HEK293 (cell line): ENCODE measurements around the gene GDF7.

Source experiments
- CTCF ChIA-PET: fragments of 350-600 bp; formaldehyde crosslinking; extraction: SDS; loops from one replicate; lab custom pipeline; 2021; ENCODE audit warnings: antibody characterized with exemption; lab: Yijun Ruan, JAX
- POLR2A ChIA-PET: fragments of 300-600 bp; formaldehyde crosslinking; extraction: SDS; loops from one replicate; lab custom pipeline; 2020; ENCODE audit warnings: antibody characterized with exemption, inconsistent platforms; lab: Yijun Ruan, JAX
- H3K27ac ChIP-seq: fragments of 200-500 bp; sonication (Bioruptor generic); 2 replicates; pipeline ENCODE4 v1.5.1; 2014; ENCODE audit warnings: low read depth, low read length, control low read depth, inconsistent platforms; ENCODE audit errors: extremely low read depth
- H3K36me3 ChIP-seq, 2 experiments: fragments of 200-500 bp in 1 of 2; sonication (Bioruptor generic) in 1 of 2; 1 replicate in 1 of 2; 2 replicates in 1 of 2; pipeline ENCODE4 v1.5.1; 2014 to 2017; ENCODE audit warnings: inconsistent platforms in 2 of 2, low read length in 2 of 2; ENCODE audit not compliant: control insufficient read depth in 2 of 2, insufficient read depth in 1 of 2
- H3K4me1 ChIP-seq: fragments of 200-500 bp; sonication (Bioruptor generic); 2 replicates; pipeline ENCODE4 v1.5.1; 2014; ENCODE audit warnings: mild to moderate bottlenecking, low read length, inconsistent platforms; ENCODE audit not compliant: control insufficient read depth, insufficient read depth
- H3K4me3 ChIP-seq: 2 replicates; pipeline ENCODE4 v1.5.1; 2011; ENCODE audit warnings: low read depth, mild to moderate bottlenecking, control low read depth, low read length, moderate library complexity
- H3K9me3 ChIP-seq: fragments of 200-500 bp; sonication (Bioruptor generic); 2 replicates; pipeline ENCODE4 v1.5.1; 2014; ENCODE audit warnings: low read depth, low read length, inconsistent platforms; ENCODE audit not compliant: control insufficient read depth, insufficient read depth
- CTCF ChIP-seq: fragments of 450-650 bp; formaldehyde crosslinking; IDR thresholded peaks from 2 replicates; pipeline ENCODE4 v1.5.1; 2016; ENCODE audit warnings: missing biosample characterization, missing genetic modification characterization
- GFI1B ChIP-seq: fragments of 450-650 bp; formaldehyde crosslinking; IDR thresholded peaks from 2 replicates; pipeline ENCODE4 v1.5.1; 2016; ENCODE audit warnings: missing biosample characterization, missing genetic modification characterization
- GLIS1 ChIP-seq: fragments of 450-650 bp; formaldehyde crosslinking; IDR thresholded peaks from 2 replicates; pipeline ENCODE4 v1.5.1; 2016; ENCODE audit warnings: missing biosample characterization, missing genetic modification characterization
- KLF1 ChIP-seq: fragments of 450-650 bp; formaldehyde crosslinking; IDR thresholded peaks from 2 replicates; pipeline ENCODE4 v1.5.1; 2016; ENCODE audit warnings: missing biosample characterization, missing genetic modification characterization
- PBX3 ChIP-seq: sonication (generic); formaldehyde crosslinking; IDR thresholded peaks from 2 replicates; pipeline ENCODE4 v1.8.1; 2022; ENCODE audit warnings: mild to moderate bottlenecking, moderate library complexity, missing genetic modification reagents
- SP7 ChIP-seq: fragments of 450-650 bp; formaldehyde crosslinking; IDR thresholded peaks from 2 replicates; pipeline ENCODE4 v1.5.1; 2016; ENCODE audit warnings: missing biosample characterization, missing genetic modification characterization
- ZBTB17 ChIP-seq: fragments of 450-650 bp; formaldehyde crosslinking; IDR thresholded peaks from 2 replicates; pipeline ENCODE4 v1.5.1; 2016; ENCODE audit warnings: missing biosample characterization, missing genetic modification characterization
- ZBTB49 ChIP-seq: fragments of 450-650 bp; formaldehyde crosslinking; IDR thresholded peaks from 2 replicates; pipeline ENCODE4 v1.5.1; 2016; ENCODE audit warnings: missing biosample characterization, missing genetic modification characterization, low read depth
- ZBTB7A ChIP-seq: fragments of 450-650 bp; formaldehyde crosslinking; IDR thresholded peaks from 2 replicates; pipeline ENCODE4 v1.5.1; 2016; ENCODE audit warnings: low read depth, missing biosample characterization, missing genetic modification characterization
- ZFHX2 ChIP-seq: fragments of 450-650 bp; formaldehyde crosslinking; conservative IDR thresholded peaks from 2 replicates; pipeline ENCODE4 v1.5.1; 2016; ENCODE audit warnings: missing biosample characterization, missing genetic modification characterization
- ZIC2 ChIP-seq: fragments of 450-650 bp; formaldehyde crosslinking; IDR thresholded peaks from 2 replicates; pipeline ENCODE4 v1.5.1; 2016; ENCODE audit warnings: missing biosample characterization, missing genetic modification characterization
- ZNF2 ChIP-seq: fragments of 450-650 bp; formaldehyde crosslinking; IDR thresholded peaks from 2 replicates; pipeline ENCODE4 v1.5.1; 2016; ENCODE audit warnings: missing biosample characterization, missing genetic modification characterization
- ZNF341 ChIP-seq: fragments of 450-650 bp; formaldehyde crosslinking; IDR thresholded peaks from 2 replicates; pipeline ENCODE4; 2016; ENCODE audit warnings: low read depth, missing biosample characterization, missing genetic modification characterization
- ZNF449 ChIP-seq: fragments of 450-650 bp; formaldehyde crosslinking; IDR thresholded peaks from 2 replicates; pipeline ENCODE4 v1.5.1; 2017; ENCODE audit warnings: missing biosample characterization, mild to moderate bottlenecking, missing genetic modification characterization, moderate library complexity
- ZNF488 ChIP-seq: fragments of 450-650 bp; formaldehyde crosslinking; IDR thresholded peaks from 2 replicates; pipeline ENCODE4 v1.5.1; 2016; ENCODE audit warnings: missing biosample characterization, missing genetic modification characterization
- ZNF660 ChIP-seq: fragments of 450-650 bp; IDR thresholded peaks from 2 replicates; pipeline ENCODE4 v1.5.1; 2018; ENCODE audit warnings: missing biosample characterization, mild to moderate bottlenecking, missing genetic modification characterization
- ZNF76 ChIP-seq: fragments of 450-650 bp; formaldehyde crosslinking; IDR thresholded peaks from 2 replicates; pipeline ENCODE4; 2016; ENCODE audit warnings: low read depth, missing biosample characterization, missing genetic modification characterization, borderline replicate concordance
- ZSCAN16 ChIP-seq: fragments of 450-650 bp; formaldehyde crosslinking; IDR thresholded peaks from 2 replicates; pipeline ENCODE4 v1.5.1; 2016; ENCODE audit warnings: missing biosample characterization, missing genetic modification characterization
- ZSCAN30 ChIP-seq: fragments of 450-650 bp; IDR thresholded peaks from 2 replicates; pipeline ENCODE4 v1.5.1; 2018; ENCODE audit warnings: missing biosample characterization, mild to moderate bottlenecking, missing genetic modification characterization, moderate library complexity

Gene GDF7

GRCh38 chr2:20634507-20635112 is 32.3 kb upstream of the GDF7 start:
- no peak overlapping the region for H3K27ac ChIP-seq
- no peaks in the 10 kb centered on the region for H3K9me3 ChIP-seq
- POLR2A ChIA-PET = interaction anchor here (0.6 to 6.4 kb wide), 7 partner anchors 17 to 190 kb away, joined by 3 to 130 read pairs (median 3); partner anchors contain the start of gene RHOB
- no peak overlapping the region for H3K4me3 ChIP-seq
- H3K4me1 ChIP-seq = 0 out of 2 replicates have a peak, but pooled peaks cover 5% of the 10 kb centered on the region
- TF ChIP-seq ZIC2 (tag by site-specific recombination) = peak; percentile 18; the same call in 1 of the 2 replicates
- 0 out of 2 replicates have a peak, but pooled peaks have one; percentile 16 for TF ChIP-seq ZFHX2
- TF ChIP-seq ZNF660 (tag by site-specific recombination) = 0 out of 2 replicates have a peak, but pooled peaks have one; percentile 62
- TF ChIP-seq ZSCAN16 (tag by site-specific recombination) = no peak
- CTCF ChIA-PET = interaction anchor here (0.6 to 5.4 kb wide), 31 partner anchors 8 to 256 kb away, joined by 3 to 85 read pairs (median 5); partner anchors contain the start of genes HS1BP3 and RHOB
- peaks cover 0 to 56% of the 10 kb centered on the region in 2 experiments; a peak in 1 of 3 replicates for H3K36me3 ChIP-seq

GRCh38 chr2:20635113-20635510 is 31.8 kb upstream of the GDF7 start:
- CTCF ChIA-PET = interaction anchor here (0.7 to 5.4 kb wide), 28 partner anchors 8 to 256 kb away, joined by 3 to 85 read pairs (median 5); partner anchors contain the start of genes HS1BP3 and RHOB
- Histone ChIP-seq H3K27ac (no peak overlapping the region), H3K4me3 (no peak overlapping the region), H3K4me1 (0 out of 2 replicates have a peak, but pooled peaks cover 5% of the 10 kb centered on the region)
- TF ChIP-seq ZBTB49 (tag by site-specific recombination) (no peak), ZNF341 (tag by site-specific recombination) (no peak), KLF1 (tag by site-specific recombination) (no peak)
- TF ChIP-seq, all 188 proteins: peak for 0
- Histone ChIP-seq H3K36me3 (peaks cover 0 to 56% of the 10 kb centered on the region in 2 experiments; a peak in 1 of 3 replicates), H3K9me3 (no peaks in the 10 kb centered on the region)
- POLR2A ChIA-PET = interaction anchor here (0.7 to 6.4 kb wide), 5 partner anchors 50 to 191 kb away, joined by 3 to 130 read pairs (median 6); partner anchors contain the start of gene RHOB

- Histone ChIP-seq H3K27ac (no peak overlapping the region), H3K4me1 (0 out of 2 replicates have a peak, but pooled peaks cover 5% of the 10 kb centered on the region), H3K4me3 (no peak overlapping the region), H3K36me3 (peaks cover 0 to 61% of the 10 kb centered on the region in 2 experiments; a peak in 1 of 3 replicates), H3K9me3 (no peaks in the 10 kb centered on the region)
- ChIA-PET POLR2A (interaction anchor here (0.7 to 6.4 kb wide), 2 partner anchors 187 to 191 kb away, joined by 3 to 130 read pairs; partner anchors contain the start of gene RHOB), CTCF (interaction anchor here (0.6 to 5.4 kb wide), 33 partner anchors 8 to 389 kb away, joined by 3 to 85 read pairs (median 5); partner anchors contain the start of genes HS1BP3 and RHOB)
- TF ChIP-seq ZNF76 (peak; percentile 25; the same call in 1 of the 2 replicates), ZNF2 (tag by site-specific recombination) (0 out of 2 replicates have a peak, but pooled peaks have one; percentile 27), ZSCAN30 (tag by site-specific recombination) (peak; percentile 47; the same call in 1 of the 2 replicates), ZNF449 (tag by site-specific recombination) (peak; percentile 32; the same call in 1 of the 2 replicates), ZBTB7A (tag by site-specific recombination) (no peak), CTCF (tag by site-specific recombination) (peak; percentile 89), PBX3 (peak; percentile 64; the same call in 1 of the 2 replicates), GFI1B (no peak), GLIS1 (tag by site-specific recombination) (peak; percentile 37; the same call in 1 of the 2 replicates), SP7 (tag by site-specific recombination) (0 out of 2 replicates have a peak, but pooled peaks have one; percentile 16), ZBTB17 (tag by site-specific recombination) (peak; percentile 78), ZNF488 (tag by site-specific recombination) (no peak)
Measured at GRCh38 chr2:20635675-20636584, 31.0 kb upstream of the GDF7 start.
